HG03175 (cell line): Measurements from ENCODE around the gene ARHGAP24.

Source experiments
- ATAC-seq: cut with Tn5 transposase; IDR thresholded peaks from one replicate; pipeline ENCODE4 v1.9.1; 2021; ENCODE audit warnings: mild to moderate bottlenecking, moderate library complexity; ENCODE audit not compliant: unreplicated experiment

Gene ARHGAP24

DNA sequence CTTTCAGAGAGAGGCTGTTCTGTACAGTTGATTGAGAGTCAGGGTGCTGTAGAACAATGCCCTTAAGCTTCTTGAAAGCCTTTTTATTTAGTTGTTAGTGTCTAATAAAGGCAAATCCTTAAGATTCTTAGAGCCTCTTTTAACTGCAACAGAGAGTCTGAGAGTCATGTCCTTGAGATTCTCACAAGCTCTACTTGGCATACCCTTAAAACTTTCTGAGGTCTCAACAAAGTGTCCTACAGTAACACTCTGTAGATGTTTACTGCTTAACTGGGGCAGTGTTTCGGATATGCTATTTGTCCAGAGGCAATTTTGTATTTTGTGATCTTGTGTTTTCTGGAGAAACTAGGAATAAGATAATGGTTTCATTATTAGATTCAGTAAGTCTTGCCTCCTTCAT lies 209.7 kb downstream of the ARHGAP24 start:
- no peak for ATAC-seq

DNA sequence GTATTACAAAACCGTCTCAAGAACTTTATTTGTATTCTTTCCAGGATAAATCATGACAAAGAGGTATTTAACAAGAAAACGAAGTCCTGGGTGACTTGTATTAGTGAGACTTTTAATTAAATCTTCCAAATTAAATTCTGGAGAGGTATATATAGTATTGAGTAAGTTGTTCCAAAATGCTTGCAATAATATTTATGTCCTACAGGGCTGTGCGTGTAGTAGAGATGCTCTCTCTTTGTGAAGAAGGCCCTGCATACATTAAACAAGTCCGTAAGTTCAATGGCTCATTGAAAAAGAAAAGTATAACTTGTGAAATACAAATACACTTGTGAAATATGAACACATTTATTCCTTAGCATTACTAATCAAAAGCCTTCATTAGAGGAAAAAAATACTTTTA lies 211.4 kb downstream of the ARHGAP24 start:
- ATAC-seq, result no peak

DNA sequence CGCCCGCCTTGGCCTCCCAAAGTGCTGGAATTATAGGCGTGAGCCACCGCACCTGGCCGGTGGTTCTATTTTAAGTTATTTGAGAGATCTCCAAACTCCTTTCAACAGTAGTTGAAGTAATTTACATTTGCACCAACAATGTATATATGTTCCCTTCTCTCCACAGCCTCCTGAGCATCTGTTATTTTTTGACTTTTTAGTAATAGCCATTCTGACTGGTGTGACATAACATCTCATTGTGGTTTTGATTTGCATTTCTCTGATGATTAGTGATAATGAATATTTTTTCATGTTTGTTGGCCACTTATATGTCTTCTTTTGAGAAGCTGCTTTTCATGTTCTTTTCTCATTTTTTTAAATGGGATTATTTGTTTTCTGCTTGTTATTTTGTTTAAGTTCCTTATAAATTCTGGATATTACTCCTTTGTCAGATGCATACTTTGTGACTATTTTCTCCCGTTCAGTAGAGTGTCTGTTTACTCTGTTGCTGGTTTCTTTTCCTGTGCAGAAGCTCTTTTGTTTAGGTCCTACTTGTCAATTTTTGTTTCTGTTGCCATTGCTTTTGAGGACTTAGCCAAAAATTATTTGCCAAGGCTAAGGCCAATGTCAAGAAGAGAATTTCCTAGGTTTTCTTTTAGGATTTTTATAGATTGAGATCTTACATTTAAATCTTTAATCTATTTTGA lies 213.2 kb downstream of the ARHGAP24 start:
- no peak for ATAC-seq

DNA sequence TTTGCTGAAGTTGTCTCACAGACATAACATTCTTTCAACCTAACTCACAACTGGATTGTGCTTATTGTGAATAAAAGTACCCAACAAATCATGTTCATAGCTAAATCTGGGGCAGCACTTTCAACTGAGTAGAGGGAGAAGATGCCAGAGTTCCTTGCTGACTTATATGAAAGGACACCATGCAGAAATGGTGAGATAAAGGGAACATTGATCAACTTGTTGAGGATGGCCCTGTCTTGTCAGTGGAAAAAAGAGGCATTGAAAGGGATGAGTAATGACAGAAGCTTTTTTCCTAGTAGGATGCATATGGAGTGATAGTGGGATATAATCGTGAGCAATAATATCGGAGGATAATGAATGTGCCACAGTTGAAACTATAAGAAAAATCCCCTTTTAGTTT lies 221.7 kb downstream of the ARHGAP24 start:
- no peak for ATAC-seq

DNA sequence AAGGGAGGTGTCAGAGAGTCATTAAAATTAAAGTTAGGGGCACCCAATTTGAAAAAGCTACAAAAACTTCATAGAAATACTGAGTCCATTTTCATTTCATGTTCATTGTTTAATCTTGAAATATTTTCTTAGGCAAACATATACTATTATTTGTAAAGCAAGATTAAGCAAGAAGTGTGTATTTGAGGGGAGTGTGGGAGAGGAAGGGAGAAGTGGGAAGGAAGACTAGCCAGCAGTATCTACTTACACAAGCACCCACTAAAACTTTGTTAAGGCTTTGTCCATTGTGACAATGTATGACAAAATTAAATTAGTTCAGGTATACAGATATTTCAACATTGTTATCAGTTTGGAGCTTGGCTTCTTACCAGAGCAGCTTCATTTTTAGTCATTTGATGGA lies 222.9 kb downstream of the ARHGAP24 start:
- ATAC-seq, result no peak

DNA sequence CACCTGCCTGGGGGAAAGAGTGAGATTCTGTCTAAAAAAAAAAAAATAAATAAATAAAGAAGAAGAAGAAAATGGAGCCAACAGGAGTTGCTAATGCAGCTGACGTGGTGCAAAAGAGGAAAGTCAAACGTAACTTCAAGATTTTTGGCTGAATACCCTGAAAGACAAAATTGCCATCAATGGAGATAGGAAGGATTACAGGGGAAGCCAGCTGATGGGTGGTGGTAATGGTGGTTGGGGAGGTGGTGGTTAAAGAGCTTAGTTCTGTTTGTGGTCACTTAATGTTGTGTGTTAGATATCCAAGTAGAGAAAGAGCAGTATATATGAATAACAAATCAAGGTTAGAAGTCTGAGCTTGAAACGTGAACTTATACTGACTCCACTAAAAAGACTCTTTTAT lies 225.4 kb downstream of the ARHGAP24 start:
- no peak for ATAC-seq

DNA sequence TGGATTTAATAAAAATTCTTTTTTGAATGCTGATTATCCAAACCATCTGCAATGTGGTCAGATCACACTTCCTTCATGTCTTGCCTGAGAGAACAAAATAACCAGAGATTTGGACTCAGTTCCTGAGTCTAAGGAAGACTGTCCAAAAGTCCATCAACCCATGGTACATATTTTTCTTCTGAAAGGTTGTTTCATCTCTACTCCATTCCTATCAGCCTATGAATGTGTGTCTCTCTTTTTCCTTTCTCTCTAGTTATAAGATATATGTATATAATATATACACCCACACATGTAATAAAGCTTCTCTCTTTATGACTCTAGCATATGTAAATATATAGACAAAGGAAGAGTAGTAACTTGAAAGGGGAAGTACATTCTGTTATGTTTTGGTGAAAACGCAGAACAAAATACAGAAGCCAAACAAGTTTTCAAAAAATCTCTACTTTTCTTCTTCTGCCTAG lies 226.9 kb downstream of the ARHGAP24 start:
- ATAC-seq, result peak; percentile 99

DNA sequence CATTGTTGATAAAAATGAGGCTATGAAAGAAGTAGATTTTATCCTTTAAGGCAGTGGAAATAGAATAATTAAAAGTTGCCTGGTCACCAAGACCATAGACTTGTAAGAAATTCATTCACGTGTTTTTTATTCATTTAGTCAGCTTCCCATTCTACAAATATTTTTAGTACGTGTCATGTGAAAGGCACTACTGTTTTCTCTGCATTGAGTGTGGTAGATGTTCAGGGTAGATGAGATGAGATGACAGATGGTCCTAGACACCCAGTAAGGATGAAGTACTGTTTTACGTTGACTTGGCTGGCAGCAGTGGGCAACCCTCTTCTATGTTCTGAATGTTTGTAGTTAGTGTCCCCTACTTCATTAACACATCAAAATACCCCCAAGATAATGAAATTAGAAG lies 228.1 kb downstream of the ARHGAP24 start:
- no peak for ATAC-seq

DNA sequence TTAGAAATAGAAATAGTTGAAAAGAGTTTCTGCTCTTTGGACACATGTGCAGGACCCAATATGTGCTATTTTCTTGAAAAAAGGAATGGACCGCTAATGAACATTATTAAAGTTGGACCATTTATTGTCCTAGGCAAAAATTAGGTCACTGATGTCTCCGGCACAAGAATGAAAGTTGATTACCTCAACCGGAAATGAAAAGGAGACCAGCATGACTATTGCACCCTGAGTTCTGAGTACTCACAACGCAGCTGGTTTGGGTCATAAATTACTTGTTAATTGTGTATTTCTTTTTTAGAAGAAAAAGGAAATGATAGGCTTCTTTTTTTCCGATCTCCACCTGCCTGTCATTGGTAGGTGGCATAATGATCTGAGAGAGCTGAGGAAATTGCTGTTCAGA lies 232.7 kb downstream of the ARHGAP24 start:
- ATAC-seq, result peak; percentile 91

DNA sequence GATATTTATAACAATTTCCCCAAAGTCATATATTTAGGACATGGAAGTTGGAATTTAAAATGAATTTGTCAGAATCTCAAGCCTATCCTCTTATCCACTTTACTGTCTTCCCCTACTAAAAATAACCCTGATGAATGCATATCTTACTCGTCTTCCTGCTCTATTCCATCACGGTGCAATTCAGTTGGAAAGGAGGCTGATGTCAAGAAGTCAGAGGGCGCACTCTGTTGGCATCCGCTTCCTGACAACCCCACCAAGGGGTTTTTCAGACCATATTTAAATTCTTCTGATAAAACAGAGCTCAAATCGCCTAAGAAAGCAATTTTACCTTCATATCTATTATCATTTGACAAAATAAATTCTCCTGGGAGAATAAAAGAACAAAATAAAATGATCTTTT lies 233.5 kb downstream of the ARHGAP24 start:
- no peak for ATAC-seq

DNA sequence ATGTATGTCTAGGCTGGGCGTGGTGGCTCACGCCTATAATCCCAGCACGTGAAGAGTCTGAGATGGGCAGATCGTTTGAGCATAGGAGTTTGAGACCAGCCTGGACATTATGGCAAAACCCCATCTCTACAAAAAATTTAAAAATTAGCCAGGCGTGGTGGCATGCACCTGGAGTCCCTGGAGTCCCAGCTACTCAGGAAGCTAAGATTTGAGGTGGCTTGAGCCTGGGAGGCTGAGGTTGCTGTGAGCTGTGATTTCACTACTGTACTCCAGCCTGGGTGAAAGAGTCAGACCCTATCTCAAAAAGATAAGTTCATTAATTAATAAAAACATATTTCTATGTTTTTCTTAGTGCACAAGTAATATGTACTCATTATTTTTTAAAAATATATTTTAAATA lies 238.1 kb downstream of the ARHGAP24 start:
- no peak for ATAC-seq

DNA sequence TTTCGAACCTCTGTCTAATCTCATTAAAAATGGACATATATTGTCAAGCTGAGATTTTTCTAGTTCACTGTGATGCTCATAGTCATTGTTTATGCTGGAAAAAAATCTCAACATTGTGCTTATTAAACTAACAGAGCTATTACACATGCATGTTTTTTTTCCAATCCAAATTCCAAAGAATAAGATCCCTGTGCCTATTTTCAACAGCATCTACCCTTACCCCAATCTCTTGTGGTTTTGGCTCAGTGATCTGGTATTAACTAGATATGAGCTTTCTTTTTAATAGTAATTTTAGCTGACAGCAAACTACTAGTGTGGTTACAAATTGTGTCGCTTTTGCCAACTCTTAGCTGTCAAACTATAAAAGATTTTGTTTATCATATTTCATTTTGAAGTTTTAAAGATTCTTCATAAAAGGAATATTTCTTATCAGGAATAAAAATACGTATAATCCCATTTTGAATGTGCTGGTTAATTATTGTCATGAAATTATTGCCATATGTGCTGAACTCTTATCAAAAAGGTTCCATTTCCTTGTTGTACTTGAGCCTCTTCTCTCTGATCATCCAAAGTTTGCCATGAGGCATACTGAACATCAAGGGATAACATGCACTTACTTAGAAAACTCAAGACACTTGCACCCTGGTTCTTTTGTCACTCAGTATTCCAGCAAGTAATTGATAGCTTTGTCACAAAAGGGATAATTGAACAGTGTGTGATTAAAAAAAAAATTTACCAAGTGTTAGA lies 241.2 kb downstream of the ARHGAP24 start:
- no peak for ATAC-seq

DNA sequence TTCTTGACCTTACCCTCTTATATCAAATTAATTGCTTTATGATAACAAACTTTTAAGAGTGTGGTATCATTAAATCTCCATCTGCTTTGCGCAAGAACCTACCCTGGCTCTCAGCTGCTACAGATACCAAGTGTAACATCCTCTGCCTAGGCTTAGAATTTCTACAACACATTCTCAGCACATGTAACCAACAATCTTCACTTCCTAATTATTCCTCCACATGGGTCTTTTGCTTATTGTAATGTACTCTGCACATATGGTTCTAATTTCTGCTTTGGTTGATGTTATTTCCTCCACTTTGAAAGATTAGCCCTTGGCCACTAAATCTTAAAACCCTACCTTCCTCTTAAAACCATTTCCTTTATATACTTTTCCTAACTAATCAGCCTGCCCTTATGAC lies 242.4 kb downstream of the ARHGAP24 start:
- no peak for ATAC-seq

DNA sequence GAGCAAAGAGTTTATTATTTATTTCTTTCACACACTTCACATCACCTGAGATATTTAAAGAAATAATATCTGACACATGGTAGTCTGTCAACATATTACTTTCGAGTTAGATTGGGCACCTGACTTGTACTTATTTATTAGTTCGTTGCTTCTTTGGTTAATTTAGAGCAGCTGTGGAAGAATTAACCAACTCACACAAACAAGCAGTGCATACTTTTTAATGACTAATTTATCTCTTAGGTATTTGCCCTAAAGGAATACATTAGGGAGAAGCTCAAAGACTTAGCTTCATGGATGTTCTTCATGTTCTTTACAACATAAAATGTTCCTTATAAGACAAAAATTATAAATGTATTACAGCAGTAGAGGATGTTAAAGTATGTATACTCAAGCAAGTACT lies 242.9 kb downstream of the ARHGAP24 start:
- no peak for ATAC-seq

DNA sequence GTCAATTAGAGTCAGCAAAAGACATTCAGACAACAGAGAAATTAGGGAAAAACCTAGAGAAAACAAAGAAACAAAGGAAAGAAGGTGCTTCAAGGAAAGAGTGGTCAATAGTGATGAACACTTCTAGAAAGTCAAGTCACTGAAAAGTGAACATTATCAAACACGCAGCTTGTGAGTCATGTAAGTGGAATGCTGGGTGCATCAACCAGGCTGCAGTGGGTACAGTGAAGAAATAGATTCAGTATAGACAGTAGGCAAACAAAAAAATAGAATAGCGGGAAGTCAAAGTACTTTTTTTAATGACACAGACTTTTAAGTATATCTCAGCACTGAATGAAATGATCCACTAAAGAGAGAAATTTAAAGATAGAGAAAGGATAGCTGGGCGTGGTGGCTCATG lies 245.8 kb downstream of the ARHGAP24 start:
- no peak for ATAC-seq

DNA sequence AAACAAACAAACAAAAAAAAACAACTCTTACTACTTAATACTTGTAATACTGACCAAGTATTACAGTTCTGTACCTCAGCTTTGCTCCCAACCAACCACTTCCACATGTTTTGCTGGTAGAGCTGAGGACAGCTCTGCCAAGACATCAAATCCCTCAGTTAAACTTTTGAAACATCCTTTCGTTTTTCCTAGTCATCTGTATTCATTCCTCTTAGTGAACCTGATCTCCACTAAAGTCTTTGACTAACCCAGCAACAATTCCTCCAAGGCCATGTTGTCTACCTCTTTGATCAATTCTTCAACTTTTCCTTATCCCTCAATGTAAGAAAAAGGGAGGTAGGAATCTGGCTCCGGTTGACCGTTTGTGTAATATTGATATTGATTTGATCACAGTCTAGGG lies 247.5 kb downstream of the ARHGAP24 start:
- ATAC-seq, result no peak

DNA sequence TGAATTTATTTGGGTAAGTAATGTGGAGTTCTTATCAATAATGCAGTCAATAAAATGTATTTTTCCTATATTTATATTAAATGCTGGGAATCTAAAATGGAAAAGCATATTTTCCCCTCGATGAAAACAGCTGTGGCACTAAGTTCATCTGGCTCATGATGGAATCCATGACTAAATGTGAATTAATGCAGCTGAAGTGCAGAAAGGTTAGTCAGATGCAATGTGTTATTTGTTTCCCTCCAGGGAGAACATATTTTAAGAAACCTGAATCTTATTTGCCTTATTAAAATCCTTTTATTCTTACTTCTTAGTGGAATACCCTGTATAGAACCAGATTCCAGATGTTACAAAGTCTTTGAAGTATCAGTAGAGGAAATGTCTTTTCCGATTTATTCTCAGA lies 247.9 kb downstream of the ARHGAP24 start:
- ATAC-seq, result no peak

DNA sequence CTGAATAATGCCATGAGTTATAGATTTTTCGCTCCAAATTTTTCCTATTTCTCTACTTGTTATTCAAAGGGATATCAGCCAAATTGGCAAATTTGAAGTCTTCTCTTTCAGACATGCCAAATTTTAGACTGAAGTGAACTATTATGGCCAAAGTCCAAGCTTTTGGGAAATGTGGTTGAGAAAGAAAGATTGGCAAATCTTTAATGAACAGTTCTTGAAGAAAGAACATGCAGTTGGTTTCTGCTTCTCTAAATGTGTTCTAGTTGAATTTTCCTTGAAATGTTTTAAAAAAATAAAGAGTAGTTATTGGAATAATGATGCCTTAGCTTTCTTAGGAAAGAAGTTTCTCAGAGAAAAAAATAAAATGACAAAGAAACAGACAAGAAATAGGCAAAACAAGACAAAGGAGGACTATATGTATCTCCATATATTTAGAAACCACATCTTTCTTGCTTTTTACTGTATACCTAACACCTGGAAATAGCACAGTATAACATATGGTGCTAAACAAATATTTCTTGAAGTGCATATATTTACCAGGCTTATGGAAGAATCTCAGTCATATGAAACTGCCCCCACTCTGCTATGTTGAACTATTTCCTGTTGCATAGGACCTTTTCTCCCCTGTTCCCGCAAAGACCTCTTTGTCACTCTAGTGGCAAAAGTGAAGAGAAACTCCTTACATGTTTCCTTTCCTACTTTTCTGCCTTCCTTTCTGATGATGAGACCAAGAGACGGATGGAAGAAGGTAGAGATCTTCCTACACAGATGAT lies 250.0 kb downstream of the ARHGAP24 start:
- peak; percentile 77 for ATAC-seq

DNA sequence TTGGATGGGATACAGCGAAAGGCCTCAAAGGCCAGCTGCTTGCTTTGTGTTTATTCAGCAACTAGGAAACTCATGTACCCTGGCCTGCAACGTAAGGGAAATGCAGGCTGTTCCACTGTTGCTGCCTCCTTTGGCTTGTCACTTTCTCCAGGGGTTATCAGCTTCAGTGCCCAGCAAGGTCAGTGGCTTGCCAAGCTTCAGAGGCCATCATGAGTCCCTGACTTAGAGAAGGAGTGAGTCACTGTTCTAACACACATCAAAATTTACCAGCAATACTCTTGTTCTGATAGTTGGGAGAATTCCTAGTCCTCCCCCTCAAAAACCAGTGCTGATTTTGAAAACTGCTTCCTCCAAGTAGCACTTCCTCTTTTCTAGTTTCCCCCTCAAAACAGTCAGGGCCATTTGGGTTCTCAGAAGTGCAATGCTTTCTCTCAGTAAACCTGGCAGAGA lies 250.8 kb downstream of the ARHGAP24 start:
- ATAC-seq, result peak; percentile 85

DNA sequence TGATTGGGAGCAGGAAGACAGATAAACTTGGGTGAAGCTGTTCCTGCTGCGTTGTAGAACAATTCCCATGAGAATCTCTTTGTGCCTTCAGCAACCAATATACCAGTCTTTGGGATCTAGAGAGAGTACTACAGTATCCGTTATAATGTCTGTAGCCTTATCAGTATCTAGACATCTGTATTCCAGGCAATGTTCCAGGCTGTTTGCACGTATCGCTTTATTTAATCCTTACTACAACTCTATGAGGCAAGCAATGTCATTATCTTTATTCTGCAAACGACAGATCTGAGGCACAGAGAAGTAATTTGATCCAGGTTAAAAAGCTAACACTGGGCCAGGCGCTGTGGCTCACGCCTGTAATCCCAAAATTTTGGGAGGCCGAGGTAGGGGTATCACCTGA lies 251.6 kb downstream of the ARHGAP24 start:
- ATAC-seq, result no peak

DNA sequence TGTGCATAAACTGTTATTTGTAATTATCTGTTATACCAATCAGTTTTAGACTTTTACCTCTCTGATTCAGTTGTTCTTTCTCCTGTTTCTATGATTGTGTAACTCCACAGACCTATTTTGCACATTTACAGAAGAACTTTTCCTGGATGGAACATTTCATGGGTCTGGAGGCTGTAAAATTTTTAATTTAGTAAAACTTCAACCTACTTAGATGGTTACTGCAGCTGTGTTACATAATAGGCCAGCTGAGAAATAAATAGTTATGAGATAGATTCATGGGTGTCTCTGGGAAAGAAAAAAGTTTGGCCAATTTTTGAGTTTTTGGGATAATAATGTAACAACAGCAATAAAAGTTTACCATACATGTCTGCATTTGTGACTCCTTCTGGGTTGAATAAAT lies 253.5 kb downstream of the ARHGAP24 start:
- no peak for ATAC-seq

DNA sequence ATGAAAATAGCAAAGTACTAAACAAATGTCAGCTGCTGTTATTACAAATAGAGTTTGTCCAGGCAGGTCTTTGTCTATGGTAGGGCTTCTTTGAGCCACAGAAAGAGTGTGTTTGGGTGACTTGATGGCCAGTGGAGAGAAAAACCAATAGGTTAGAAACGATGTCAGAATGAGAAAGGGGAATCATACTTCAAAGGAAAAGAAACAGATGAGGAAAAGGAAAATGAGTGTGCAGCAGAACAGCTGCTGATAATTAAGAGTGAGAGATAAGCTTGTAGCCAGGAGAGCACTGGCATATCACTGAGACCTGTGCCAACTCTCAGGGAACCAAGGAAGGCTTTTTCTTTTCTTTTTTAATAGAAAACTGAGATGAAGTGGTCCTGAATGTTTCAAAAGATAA lies 257.2 kb downstream of the ARHGAP24 start:
- no peak for ATAC-seq
